ENCODE data around the gene CMTM5.

The CMTM5 gene

GRCh38 chr14:23428686-23429495 is 52.0 kb downstream of the CMTM5 start:
- TF ChIP-seq POLR2AphosphoS5 (IDR thresholded peaks at IDR 0.05; ENCODE audit: low read depth, low read length) (no peak), FOXP2 (optimal IDR thresholded peaks at IDR 0.05; ENCODE audit: borderline replicate concordance, extremely low read depth, extremely low read length, insufficient read depth) (no peak), SIN3A (IDR thresholded peaks at IDR 0.05; ENCODE audit: borderline replicate concordance, insufficient read depth, low read length) (no peak), TAF1 (IDR thresholded peaks at IDR 0.05; ENCODE audit: borderline replicate concordance, insufficient read depth, low read length) (no peak)

Measured in PFSK-1 (cell line).